ENCODE measurements around the gene ARL4A. TPM values are rescaled to one million over a fixed set of nuclear protein-coding genes. Genes with fewer than 3 reads are reported as not detected.
"Not testable (repeated sequence)": the region's sequence is repeated elsewhere in the genome, so short reads cannot be mapped to it uniquely, and the experiment has no call there.

Gene ARL4A
- total RNA-seq, 4 donors from 2014 or later: 34.9 to 69.5 (median 45.0) TPM

- no peak for ATAC-seq
- WGBS, 2 donors (ENCODE audit: low coverage in 1 of 2): 67 to 83% methylated on average over 2 to 3 of the region's 3 CpGs
- no peak overlapping the region for H3K27ac ChIP-seq
- H3K4me1 ChIP-seq: no peaks in the 10 kb centered on the region
- no peaks in the 10 kb centered on the region for H3K9me3 ChIP-seq
- no peaks in the 10 kb centered on the region for H3K27me3 ChIP-seq
- no peak overlapping the region for H3K4me3 ChIP-seq
- no peaks in the 10 kb centered on the region for H3K36me3 ChIP-seq
- no peak for TF ChIP-seq POLR2AphosphoS5 (IDR thresholded peaks at IDR 0.05)
- no peak for TF ChIP-seq POLR2A (IDR thresholded peaks at IDR 0.05)
- no peak for TF ChIP-seq EP300 (IDR thresholded peaks at IDR 0.05)
- TF ChIP-seq CTCF (IDR thresholded peaks at IDR 0.05): no peak
Measured at GRCh38 chr7:12653110-12653509, 34.3 kb upstream of the ARL4A start.

GRCh38 chr7:12653518-12653917 lies 33.9 kb upstream of the ARL4A start:
- H3K4me1 ChIP-seq: no peaks in the 10 kb centered on the region
- 44 to 77% methylated on average over 1 to 2 of the region's 2 CpGs for whole genome bisulfite sequencing, 2 donors (ENCODE audit: low coverage in 1 of 2)

GRCh38 chr7:12655161-12655560 lies 32.3 kb upstream of the ARL4A start:
- no peaks in the 10 kb centered on the region for H3K4me1 ChIP-seq
- TF ChIP-seq POLR2AphosphoS5 (IDR thresholded peaks at IDR 0.05) (no peak), EP300 (IDR thresholded peaks at IDR 0.05) (no peak), POLR2A (IDR thresholded peaks at IDR 0.05) (no peak), CTCF (IDR thresholded peaks at IDR 0.05) (no peak)
- H3K4me3 ChIP-seq: no peak overlapping the region
- ATAC-seq: no peak
- H3K27ac ChIP-seq: no peak overlapping the region
- no peaks in the 10 kb centered on the region for H3K27me3 ChIP-seq
- no peaks in the 10 kb centered on the region for H3K9me3 ChIP-seq
- 97 to 100% methylated on average over 1 to 2 of the region's 2 CpGs for WGBS, 2 donors (ENCODE audit: low coverage in 1 of 2)
- H3K36me3 ChIP-seq: no peaks in the 10 kb centered on the region

More at GRCh38 chr7:12653518-12653917, 33.9 kb upstream of the ARL4A start:
- no peaks in the 10 kb centered on the region for H3K9me3 ChIP-seq
- ATAC-seq: no peak
- H3K27ac ChIP-seq: no peak overlapping the region
- TF ChIP-seq CTCF (IDR thresholded peaks at IDR 0.05) (no peak), POLR2AphosphoS5 (IDR thresholded peaks at IDR 0.05) (no peak), POLR2A (IDR thresholded peaks at IDR 0.05) (no peak), EP300 (IDR thresholded peaks at IDR 0.05) (no peak)
- H3K27me3 ChIP-seq: no peaks in the 10 kb centered on the region
- H3K36me3 ChIP-seq: no peaks in the 10 kb centered on the region
- H3K4me3 ChIP-seq: no peak overlapping the region

- WGBS, 2 donors (ENCODE audit: low coverage in 1 of 2): 14 to 81% methylated on average over 1 to 7 of the region's 8 CpGs
- not testable (repeated sequence) for H3K4me1 ChIP-seq, ATAC-seq, H3K9me3 ChIP-seq, H3K4me3 ChIP-seq, H3K36me3 ChIP-seq, H3K27me3 ChIP-seq
- H3K27ac ChIP-seq: peak overlapping the region in 1 of 4 donors; percentile 12
Measured at GRCh38 chr7:12660423-12660822, 27.0 kb upstream of the ARL4A start.

- H3K27ac ChIP-seq, H3K4me3 ChIP-seq, H3K4me1 ChIP-seq, H3K27me3 ChIP-seq, H3K36me3 ChIP-seq, ATAC-seq, H3K9me3 ChIP-seq: not testable (repeated sequence)
- WGBS, 2 donors (ENCODE audit: low coverage in 1 of 2): 75% methylated on average over 3 of the region's 3 CpGs; no CpG with 5 or more reads in 1 of the 2 donors
Measured at GRCh38 chr7:12660986-12661385, 26.4 kb upstream of the ARL4A start.

GRCh38 chr7:12661581-12661980 lies 25.9 kb upstream of the ARL4A start:
- H3K36me3 ChIP-seq: no peaks in the 10 kb centered on the region
- H3K9me3 ChIP-seq: no peaks in the 10 kb centered on the region
- H3K27me3 ChIP-seq: no peaks in the 10 kb centered on the region
- H3K4me3 ChIP-seq: no peak overlapping the region
- 75 to 100% methylated on average over 1 to 5 of the region's 6 CpGs for WGBS, 2 donors (ENCODE audit: low coverage in 1 of 2)
- H3K4me1 ChIP-seq: peaks cover 0 to 7% (median 0%) of the 10 kb centered on the region in 3 donors
- no peak overlapping the region for H3K27ac ChIP-seq
- ATAC-seq: no peak
- TF ChIP-seq EP300 (IDR thresholded peaks at IDR 0.05): no peak
- no peak for TF ChIP-seq CTCF (IDR thresholded peaks at IDR 0.05)
- TF ChIP-seq POLR2A (IDR thresholded peaks at IDR 0.05): no peak
- TF ChIP-seq POLR2AphosphoS5 (IDR thresholded peaks at IDR 0.05): no peak
